H7 (cell line): ENCODE data around the gene HHLA2. TPM values are rescaled to one million over a fixed set of nuclear protein-coding genes. Genes with fewer than 3 reads are reported as not detected.
"Not testable (repeated sequence)": the region's sequence is repeated elsewhere in the genome, so short reads cannot be mapped to it uniquely, and the experiment has no call there.

Source experiments
- DNase-seq: peaks from one replicate; pipeline ENCODE4 v3.0.0; 2012
- H3K27me3 ChIP-seq: 2 replicates; pipeline ENCODE4 v1.6.0; 2011; ENCODE audit warnings: mild to moderate bottlenecking, low read length; ENCODE audit not compliant: control insufficient read depth, insufficient read depth
- H3K36me3 ChIP-seq: replicated peaks from 2 replicates; pipeline ENCODE4 v1.5.1; 2011; ENCODE audit warnings: low read length; ENCODE audit not compliant: control insufficient read depth, insufficient read depth
- H3K4me3 ChIP-seq: 2 replicates; pipeline ENCODE4 v1.5.1; 2011; ENCODE audit warnings: low read depth, mild to moderate bottlenecking, control low read depth, low read length, moderate library complexity; ENCODE audit not compliant: insufficient read depth
- total RNA-seq: library from RNA; depleted of rRNA; stranded (reverse); fragments of >200 nt; shearing (Covaris generic); gene quantifications from 2 replicates; pipeline ENCODE4 v1.2.3, GENCODE V29; 2014

HHLA2 gene
- total RNA-seq, 1 experiment from 2014 or later, result not detected

DNA sequence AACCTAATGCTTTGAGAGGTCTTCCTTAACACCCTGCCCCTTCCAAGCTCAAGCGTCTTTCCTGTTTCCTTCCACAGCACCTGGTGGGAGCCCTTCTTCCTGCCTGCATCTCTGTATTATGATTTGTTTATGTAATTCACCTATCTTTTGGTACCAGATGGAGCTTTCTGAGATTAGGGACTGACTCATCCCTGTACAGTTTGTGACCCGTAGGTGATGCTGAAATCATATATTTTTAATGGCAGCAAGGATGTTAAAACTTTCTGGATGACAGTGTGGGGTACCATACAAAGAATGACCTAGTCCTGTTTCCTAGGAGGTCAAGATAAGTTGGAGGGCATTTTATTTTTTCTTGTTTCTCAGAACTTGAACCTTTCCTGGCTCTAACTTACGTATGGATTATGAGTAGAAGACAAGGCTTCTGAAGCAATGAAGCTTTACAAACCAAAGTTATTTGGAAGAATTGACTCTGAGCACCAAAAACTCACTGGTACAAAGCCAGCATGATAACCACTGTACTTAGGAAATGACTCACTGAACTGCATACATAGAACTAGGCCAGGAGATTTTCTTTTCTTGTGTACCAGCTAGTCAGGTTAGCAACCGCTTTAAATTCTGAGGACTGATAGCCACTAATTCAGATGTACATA lies 46.6 kb downstream of the HHLA2 start:
- DNase-seq, result no peak
- Histone ChIP-seq H3K27me3 (no peaks in the 10 kb centered on the region), H3K4me3 (no peak overlapping the region), H3K36me3 (no peaks in the 10 kb centered on the region)

DNA sequence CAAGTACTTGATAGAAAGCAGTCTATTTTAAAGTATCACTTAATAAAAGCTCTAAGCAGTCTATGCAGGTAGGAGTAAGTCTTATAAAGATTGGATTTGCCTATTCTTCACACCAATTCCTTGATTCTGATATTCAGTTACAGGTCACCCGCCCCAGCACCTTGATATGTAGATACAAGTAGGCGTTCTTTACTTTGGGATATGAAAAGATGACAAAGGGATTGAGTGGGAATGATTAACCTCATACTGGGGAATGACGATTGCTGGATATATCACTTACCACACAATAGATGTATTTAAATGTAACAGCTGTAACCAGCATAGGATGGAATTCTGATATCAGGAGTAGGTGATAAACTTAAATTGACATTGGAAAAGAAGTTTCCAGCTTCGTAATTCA lies 47.1 kb downstream of the HHLA2 start:
- no peak for DNase-seq
- Histone ChIP-seq H3K36me3 (no peaks in the 10 kb centered on the region), H3K4me3 (no peak overlapping the region), H3K27me3 (no peaks in the 10 kb centered on the region)

DNA sequence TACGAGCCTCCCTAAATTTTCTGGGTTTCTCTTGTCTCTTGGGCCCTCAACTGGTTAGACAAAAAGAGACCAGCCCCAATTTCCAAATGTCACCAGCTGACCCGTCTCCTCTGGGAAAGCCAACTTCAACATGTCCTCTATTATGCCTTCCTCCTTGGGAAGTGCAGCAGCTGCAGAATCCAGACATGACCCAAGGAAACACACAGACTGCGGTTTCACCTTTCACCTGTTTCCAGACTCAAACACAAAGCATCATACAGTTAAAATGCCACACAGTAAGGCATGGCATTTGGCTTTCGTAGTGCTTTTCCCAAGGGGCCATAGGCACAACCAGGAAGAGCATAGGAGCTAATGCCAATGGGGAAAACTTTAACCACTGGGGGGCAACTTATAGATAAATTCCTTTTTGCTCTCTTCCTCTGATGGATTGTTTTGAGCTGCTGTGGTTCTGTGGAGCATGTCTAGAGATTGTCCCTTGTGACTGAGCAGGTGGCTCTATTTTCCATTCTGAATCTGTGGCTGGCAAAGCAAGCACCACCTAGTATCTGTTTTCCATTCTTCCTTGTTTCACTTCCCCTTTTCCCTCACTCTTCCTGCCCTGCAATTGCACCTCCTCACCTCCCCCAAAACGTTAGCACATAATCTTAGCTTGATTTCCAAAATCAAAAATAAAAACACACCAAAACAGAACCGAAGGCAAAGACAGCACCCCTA lies 49.3 kb downstream of the HHLA2 start:
- no peaks in the 10 kb centered on the region for H3K27me3 ChIP-seq
- no peak for DNase-seq
- no peaks in the 10 kb centered on the region for H3K36me3 ChIP-seq
- no peak overlapping the region for H3K4me3 ChIP-seq

DNA sequence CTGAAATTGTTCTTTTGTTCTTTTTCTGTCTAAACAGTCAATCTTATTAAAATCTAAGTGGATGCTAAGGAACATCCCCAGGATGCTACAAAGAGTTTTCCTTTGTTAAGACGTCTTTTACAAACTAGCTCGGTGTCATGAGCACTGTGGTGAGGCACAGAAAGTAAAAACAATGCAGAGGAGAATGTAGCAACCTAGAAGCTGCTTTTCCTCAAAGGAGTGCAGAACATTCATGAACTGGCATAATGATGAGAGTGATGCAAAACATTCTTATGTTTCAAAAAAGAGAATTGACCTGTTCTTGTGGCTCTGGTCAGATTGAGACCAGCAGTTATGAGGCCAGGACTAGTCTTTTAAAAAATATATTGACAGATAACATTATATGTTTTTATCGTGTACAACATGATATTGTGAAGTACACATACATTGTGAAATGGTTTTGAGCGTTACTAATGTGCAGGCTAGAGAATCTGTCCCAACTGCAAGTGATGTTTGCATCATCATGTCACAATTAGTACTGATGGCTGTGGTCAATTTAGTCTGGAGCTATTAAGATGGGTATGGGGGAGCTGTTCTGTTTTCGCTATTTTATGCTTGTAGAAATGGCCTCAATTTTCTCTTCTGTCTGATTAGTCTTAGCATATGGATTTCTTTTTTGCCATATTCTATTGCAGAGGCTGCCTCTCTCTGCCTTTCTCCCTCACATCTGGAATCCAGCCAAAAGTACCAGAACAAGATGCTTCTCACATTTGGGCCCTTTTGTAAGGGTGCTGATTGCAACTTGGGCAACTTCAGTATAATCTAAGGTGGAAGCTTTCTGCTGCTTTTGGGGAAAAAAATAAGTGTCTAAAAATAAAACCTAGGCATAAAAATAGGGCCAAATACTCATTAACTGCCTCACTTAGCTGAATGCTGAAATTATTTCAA lies 50.2 kb downstream of the HHLA2 start:
- no peaks in the 10 kb centered on the region for H3K27me3 ChIP-seq
- H3K36me3 ChIP-seq, result no peaks in the 10 kb centered on the region
- no peak for DNase-seq
- no peak overlapping the region for H3K4me3 ChIP-seq

DNA sequence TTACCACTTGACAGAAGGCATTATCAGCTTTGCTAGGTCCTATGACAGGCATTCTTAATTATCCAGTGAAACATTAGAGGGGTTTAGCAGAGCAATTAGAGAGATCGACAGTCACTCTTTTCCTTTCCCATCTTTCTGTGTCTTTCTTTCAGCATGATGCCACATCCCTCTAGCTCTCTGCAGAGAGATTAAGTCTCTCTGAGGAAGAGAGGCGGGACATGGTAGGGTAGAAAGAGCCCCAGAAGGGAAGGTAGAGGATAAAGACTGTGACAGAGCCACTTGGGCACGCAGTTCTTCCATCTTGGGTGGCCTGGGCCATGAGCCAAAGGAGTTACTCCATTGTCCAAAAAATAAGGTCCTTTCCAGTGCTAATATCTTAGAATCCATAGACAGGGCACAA lies 55.8 kb downstream of the HHLA2 start:
- H3K4me3 ChIP-seq, result no peak overlapping the region
- no peak for DNase-seq
- no peaks in the 10 kb centered on the region for H3K27me3 ChIP-seq
- H3K36me3 ChIP-seq, result no peaks in the 10 kb centered on the region

DNA sequence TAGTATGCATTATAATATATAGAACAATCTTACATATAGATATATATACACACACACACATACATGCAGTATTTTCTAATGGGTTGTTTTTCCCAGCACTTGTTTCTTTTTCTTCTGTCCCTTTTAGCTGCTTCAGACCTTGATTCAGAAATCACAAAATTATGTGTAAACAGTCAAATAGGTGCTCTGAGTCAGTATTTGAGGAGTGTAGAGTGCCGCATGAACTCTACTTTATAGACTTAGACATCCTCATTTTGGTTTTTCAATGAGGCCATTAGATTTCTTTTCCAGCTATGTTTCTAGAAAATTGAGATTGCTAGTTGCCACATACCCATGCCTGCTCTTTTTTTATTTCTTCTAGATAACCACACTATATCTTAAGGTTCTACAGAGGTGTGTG lies 58.2 kb downstream of the HHLA2 start:
- H3K4me3 ChIP-seq, result no peak overlapping the region
- no peaks in the 10 kb centered on the region for H3K36me3 ChIP-seq
- DNase-seq, result no peak
- no peaks in the 10 kb centered on the region for H3K27me3 ChIP-seq

DNA sequence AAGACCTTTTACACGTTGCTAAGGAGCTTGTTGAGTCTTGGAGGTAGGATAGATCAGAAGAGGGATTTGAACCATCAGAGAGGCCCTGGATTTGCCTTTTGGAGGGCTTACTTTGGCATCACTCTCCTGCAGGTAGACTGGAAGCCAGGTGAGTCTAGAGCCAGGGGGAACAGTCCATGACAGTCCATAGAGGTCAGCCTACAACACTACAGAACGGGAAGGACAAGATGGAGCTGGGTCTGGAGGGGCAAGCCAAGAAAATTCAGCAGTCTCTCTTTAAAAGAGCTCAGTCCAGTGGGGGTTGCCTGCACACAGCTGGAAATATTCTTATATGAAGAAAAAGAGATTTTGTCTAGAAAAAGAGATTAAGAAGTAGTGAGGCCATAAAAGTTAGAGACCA lies 60.7 kb downstream of the HHLA2 start:
- no peak overlapping the region for H3K4me3 ChIP-seq
- no peaks in the 10 kb centered on the region for H3K36me3 ChIP-seq
- no peaks in the 10 kb centered on the region for H3K27me3 ChIP-seq
- DNase-seq, result no peak

DNA sequence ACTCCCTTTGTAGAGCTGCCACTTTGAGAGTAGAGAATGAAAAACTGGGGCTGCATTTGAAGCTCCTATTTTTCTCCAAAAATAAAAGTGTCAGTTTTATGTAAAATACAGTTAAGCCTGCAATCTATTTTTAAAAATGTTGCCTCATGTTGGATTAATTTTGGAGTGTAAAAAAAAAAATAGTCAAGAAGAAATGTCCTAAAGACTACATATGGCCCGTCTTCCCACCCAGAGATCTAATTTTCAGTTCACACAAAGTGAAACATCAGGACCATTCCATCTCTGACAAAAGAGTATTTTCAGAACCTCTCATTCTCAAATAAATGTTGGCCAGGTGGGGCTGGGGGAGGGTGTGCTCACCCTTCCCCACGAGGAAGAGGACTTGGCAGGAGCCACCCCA lies 62.7 kb downstream of the HHLA2 start:
- no peaks in the 10 kb centered on the region for H3K36me3 ChIP-seq
- no peak overlapping the region for H3K4me3 ChIP-seq
- no peak for DNase-seq
- no peaks in the 10 kb centered on the region for H3K27me3 ChIP-seq

DNA sequence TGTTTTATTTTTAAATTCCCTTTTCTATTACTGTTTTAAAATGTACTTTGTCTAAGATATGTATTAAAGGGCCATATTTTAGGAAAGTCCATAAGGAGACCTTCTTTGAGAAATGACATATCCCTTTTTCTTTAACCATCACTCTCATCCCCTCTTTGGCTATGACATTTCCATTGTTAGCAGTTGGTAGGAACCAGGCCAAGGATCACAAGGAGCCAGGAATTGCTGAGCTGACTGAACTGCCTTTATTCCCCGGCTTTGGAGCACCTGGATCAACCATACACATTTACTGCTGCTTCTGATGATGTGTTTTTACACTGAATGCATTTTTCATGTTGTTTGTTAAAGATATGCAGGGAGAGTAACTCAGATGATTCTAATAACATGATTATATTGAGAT lies 79.7 kb downstream of the HHLA2 start:
- no peaks in the 10 kb centered on the region for H3K36me3 ChIP-seq
- no peak for DNase-seq
- no peaks in the 10 kb centered on the region for H3K27me3 ChIP-seq
- H3K4me3 ChIP-seq, result no peak overlapping the region

DNA sequence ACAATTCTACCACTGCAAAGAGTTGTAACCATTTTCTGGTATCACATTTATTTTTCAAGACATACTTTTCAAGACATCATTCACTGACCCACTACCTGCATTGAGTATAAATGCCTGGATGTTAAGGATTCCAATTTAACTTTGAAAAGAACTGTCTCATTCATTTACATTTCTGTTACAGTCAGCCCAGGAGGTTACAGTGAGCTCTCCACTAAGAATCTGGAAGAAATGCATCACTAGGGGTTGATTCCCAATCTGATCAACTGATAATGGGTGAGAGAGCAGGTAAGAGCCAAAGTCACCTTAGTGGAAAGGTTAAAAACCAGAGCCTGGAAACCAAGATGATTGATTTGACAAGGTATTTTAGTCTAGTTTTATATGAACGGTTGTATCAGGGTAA lies 81.0 kb downstream of the HHLA2 start:
- no peak for DNase-seq
- Histone ChIP-seq H3K36me3 (no peaks in the 10 kb centered on the region), H3K4me3 (no peak overlapping the region), H3K27me3 (no peaks in the 10 kb centered on the region)

DNA sequence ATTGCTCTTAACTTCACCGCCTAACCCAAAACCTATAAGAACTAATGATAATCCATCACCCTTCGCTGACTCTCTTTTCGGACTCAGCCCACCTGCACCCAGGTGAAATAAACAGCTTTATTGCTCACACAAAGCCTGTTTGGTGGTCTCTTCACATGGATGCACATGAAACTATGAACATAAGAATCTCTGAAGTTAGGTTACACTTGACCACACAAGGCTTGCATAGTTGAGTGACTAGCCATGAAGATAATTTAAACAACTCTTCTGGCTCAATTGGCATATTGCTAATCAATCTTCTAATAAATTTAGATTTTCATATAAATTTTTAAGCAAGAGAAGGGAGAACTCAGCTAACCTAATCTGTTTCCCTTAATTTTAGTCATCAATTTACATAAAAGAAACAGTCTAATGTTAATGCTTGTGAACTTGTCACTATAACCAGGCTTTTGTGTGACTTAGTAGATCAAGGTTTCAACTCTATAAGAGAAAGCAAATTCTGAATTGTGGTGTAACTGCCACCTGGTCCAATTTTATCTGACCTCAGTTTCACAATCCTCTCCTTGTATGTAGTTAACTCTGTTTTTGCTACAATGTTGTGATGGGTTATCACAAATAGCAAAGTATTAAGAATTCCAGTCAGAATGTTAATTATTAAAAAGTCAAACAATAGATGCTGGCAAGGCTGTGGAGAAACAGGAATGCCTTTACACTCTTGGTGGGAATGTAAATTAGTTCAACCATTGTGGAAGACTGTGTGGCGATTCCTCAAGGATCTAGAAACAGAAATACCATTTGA lies 82.0 kb downstream of the HHLA2 start:
- Histone ChIP-seq H3K27me3 (no peaks in the 10 kb centered on the region), H3K4me3 (no peak overlapping the region), H3K36me3 (no peaks in the 10 kb centered on the region)
- no peak for DNase-seq

DNA sequence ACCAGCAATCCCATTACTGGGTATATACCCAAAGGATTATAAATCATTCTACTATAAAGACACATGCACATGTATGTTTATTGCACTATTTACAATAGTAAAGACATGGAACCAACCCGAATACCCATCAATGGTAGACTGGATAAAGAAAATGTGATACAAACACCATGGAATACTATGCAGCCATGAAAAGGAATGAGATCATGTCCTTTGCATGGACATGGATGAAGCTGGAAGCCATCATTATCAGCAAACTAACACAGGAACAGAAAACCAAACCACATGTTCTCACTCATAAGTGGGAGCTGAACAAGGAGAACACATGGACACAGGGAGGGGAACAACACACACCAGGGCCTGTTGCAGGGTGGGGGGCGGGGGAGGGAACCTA lies 82.6 kb downstream of the HHLA2 start:
- H3K27me3 ChIP-seq, H3K4me3 ChIP-seq, H3K36me3 ChIP-seq, DNase-seq: not testable (repeated sequence)

DNA sequence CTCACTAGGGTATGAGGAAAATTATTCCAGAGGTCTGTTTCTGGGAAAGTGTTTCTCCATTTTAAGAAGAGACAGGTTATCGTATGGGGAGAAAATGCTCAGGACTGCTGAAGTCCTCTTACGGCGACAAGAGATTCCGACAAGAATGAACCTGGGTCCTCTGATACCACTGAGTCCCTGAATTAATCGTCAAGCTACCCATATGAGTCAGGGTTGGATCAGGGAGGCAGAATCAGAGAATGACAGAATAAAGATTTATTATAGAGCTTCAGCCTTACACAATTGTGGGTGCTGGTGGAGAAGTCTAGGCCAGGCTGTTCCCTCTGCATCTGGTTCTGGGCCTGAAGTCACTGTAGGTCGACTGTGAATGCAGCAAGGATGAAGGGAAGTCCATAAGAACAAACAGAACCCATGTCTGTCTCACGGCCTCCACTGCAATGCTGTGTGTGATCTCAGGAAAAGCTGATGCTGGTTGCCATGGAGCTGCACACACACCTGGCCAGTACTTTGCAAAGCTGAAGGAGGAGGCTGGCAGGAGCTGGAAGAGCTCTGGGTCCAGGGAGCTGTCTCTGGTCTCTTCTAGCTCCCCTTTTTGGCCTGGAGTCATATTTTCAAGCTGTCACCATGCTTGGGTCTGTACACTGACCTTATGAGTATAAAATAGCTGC lies 83.9 kb downstream of the HHLA2 start:
- no peak for DNase-seq
- Histone ChIP-seq H3K36me3 (no peaks in the 10 kb centered on the region), H3K27me3 (no peaks in the 10 kb centered on the region), H3K4me3 (no peak overlapping the region)
